DOHH2 (cell line): ENCODE data around the gene CST1.
"Not testable (repeated sequence)": the region's sequence is repeated elsewhere in the genome, so short reads cannot be mapped to it uniquely, and the experiment has no call there.

Experiments
- H3F3A ChIP-seq: fragments of 200-600 bp; sonication (generic), shearing (Covaris generic); 2 replicates; pipeline ENCODE4 v1.6.0; 2016; ENCODE audit warnings: antibody characterized with exemption, mild to moderate bottlenecking; ENCODE audit not compliant: control insufficient read depth, insufficient read depth
- H3K27ac ChIP-seq: fragments of 200-600 bp; sonication (generic); 2 replicates; pipeline ENCODE4 v1.5.1; 2014; ENCODE audit warnings: low read depth, mild to moderate bottlenecking, low read length, moderate library complexity
- H3K27me3 ChIP-seq: fragments of 200-600 bp; sonication (generic); 2 replicates; pipeline ENCODE4 v1.6.1; 2014; ENCODE audit warnings: mild to moderate bottlenecking, low read length, mixed read lengths; ENCODE audit not compliant: control insufficient read depth
- H3K36me3 ChIP-seq: fragments of 200-600 bp; sonication (generic); 2 replicates; pipeline ENCODE4 v1.6.1; 2014; ENCODE audit warnings: mild to moderate bottlenecking, low read length, moderate library complexity, mixed read lengths; ENCODE audit not compliant: control insufficient read depth
- H3K4me1 ChIP-seq: fragments of 200-600 bp; sonication (generic); 2 replicates; pipeline ENCODE4 v1.6.1; 2014; ENCODE audit warnings: mild to moderate bottlenecking, low read length, mixed read lengths; ENCODE audit not compliant: control insufficient read depth
- H3K4me2 ChIP-seq: fragments of 200-600 bp; sonication (generic); 2 replicates; pipeline ENCODE4 v1.6.0; 2014; ENCODE audit warnings: mild to moderate bottlenecking, low read length, moderate library complexity
- H3K4me3 ChIP-seq: fragments of 200-600 bp; sonication (generic); 2 replicates; pipeline ENCODE4 v1.5.1; 2014; ENCODE audit warnings: mild to moderate bottlenecking, low read length, mixed read lengths
- H3K79me2 ChIP-seq: fragments of 200-600 bp; sonication (generic); 2 replicates; pipeline ENCODE4 v1.6.1; 2014; ENCODE audit warnings: mild to moderate bottlenecking, low read length, mixed read lengths; ENCODE audit not compliant: control insufficient read depth
- H3K9me2 ChIP-seq: fragments of 200-600 bp; sonication (generic); replicated peaks from 2 replicates; pipeline ENCODE4 v1.6.1; 2014; ENCODE audit warnings: mild to moderate bottlenecking, low read length, mixed read lengths; ENCODE audit not compliant: control insufficient read depth
- H3K9me3 ChIP-seq: fragments of 200-600 bp; sonication (generic); 2 replicates; pipeline ENCODE4 v1.6.1; 2014; ENCODE audit warnings: antibody characterized with exemption, low read length, mixed read lengths; ENCODE audit not compliant: control insufficient read depth, insufficient read depth
- H4K20me1 ChIP-seq: fragments of 200-600 bp; sonication (generic); 2 replicates; pipeline ENCODE4 v1.6.0; 2014; ENCODE audit warnings: low read depth, mild to moderate bottlenecking, antibody characterized with exemption, low read length, moderate library complexity; ENCODE audit not compliant: control insufficient read depth, insufficient read depth
- CTCF ChIP-seq: fragments of 200-600 bp; sonication (generic); IDR thresholded peaks from one replicate; pipeline ENCODE4 v1.5.1; 2014; ENCODE audit warnings: antibody characterized with exemption, mild to moderate bottlenecking, low read depth, low read length; ENCODE audit not compliant: poor library complexity, severe bottlenecking
- EZH2phosphoT487 ChIP-seq: fragments of 200-600 bp; sonication (generic); IDR thresholded peaks from 2 replicates; pipeline ENCODE4 v1.6.1; 2017; ENCODE audit warnings: borderline replicate concordance, mild to moderate bottlenecking, antibody characterized with exemption, low read length, moderate library complexity, mixed read lengths

CST1 gene

GRCh38 chr20:23721962-23722361 lies 28.8 kb downstream of the CST1 start:
- no peaks in the 10 kb centered on the region for H3K27me3 ChIP-seq
- no peaks in the 10 kb centered on the region for H3K9me2 ChIP-seq
- H3K79me2 ChIP-seq, result no peaks in the 10 kb centered on the region
- TF ChIP-seq EZH2phosphoT487 (no peak), CTCF (no peak)
- no peaks in the 10 kb centered on the region for H3K9me3 ChIP-seq
- H3K4me1 ChIP-seq, result no peaks in the 10 kb centered on the region
- H3K27ac ChIP-seq, result no peak overlapping the region
- no peaks in the 10 kb centered on the region for H3F3A ChIP-seq
- H3K4me2 ChIP-seq, result no peak overlapping the region
- no peaks in the 10 kb centered on the region for H4K20me1 ChIP-seq
- H3K36me3 ChIP-seq, result no peaks in the 10 kb centered on the region
- no peak overlapping the region for H3K4me3 ChIP-seq

- H3K4me2 ChIP-seq, H3K4me1 ChIP-seq, H3K9me2 ChIP-seq, H3K27me3 ChIP-seq, H3K9me3 ChIP-seq, H3F3A ChIP-seq, H3K4me3 ChIP-seq, H3K79me2 ChIP-seq, H3K27ac ChIP-seq, H3K36me3 ChIP-seq, H4K20me1 ChIP-seq: not testable (repeated sequence)
These were observed 31.4 kb downstream of the CST1 start for GRCh38 chr20:23719351-23719750.

- not testable (repeated sequence) for H3K27me3 ChIP-seq, H3K4me1 ChIP-seq, H3F3A ChIP-seq, H3K36me3 ChIP-seq, H3K27ac ChIP-seq, H3K4me3 ChIP-seq, H3K4me2 ChIP-seq, H3K9me2 ChIP-seq, H4K20me1 ChIP-seq, H3K9me3 ChIP-seq, H3K79me2 ChIP-seq
These were observed 39.0 kb downstream of the CST1 start for GRCh38 chr20:23711778-23712177.

- TF ChIP-seq EZH2phosphoT487 (no peak), CTCF (no peak)
These were observed 40.0 kb downstream of the CST1 start for GRCh38 chr20:23710771-23711170.

More at GRCh38 chr20:23710771-23711170, 40.0 kb downstream of the CST1 start:
- Histone ChIP-seq H3K4me3 (no peak overlapping the region), H4K20me1 (no peaks in the 10 kb centered on the region), H3K4me2 (no peak overlapping the region), H3K9me3 (no peaks in the 10 kb centered on the region), H3K4me1 (no peaks in the 10 kb centered on the region), H3K9me2 (no peaks in the 10 kb centered on the region), H3K27me3 (no peaks in the 10 kb centered on the region), H3K36me3 (no peaks in the 10 kb centered on the region), H3K27ac (no peak overlapping the region), H3F3A (no peaks in the 10 kb centered on the region), H3K79me2 (no peaks in the 10 kb centered on the region)
